ENCODE results near the gene CFAP47. TPM values are rescaled to one million over a fixed set of nuclear protein-coding genes. Genes with fewer than 3 reads are reported as not detected.

CFAP47 gene
- total and polyA plus RNA-seq, 2 of the 8 experiments (the other 6 are each of a cell fraction or from before 2014, with no cell fraction given) = 0.04 TPM; not detected in 1

GRCh38 chrX:36401774-36402173 lies 482.2 kb downstream of the CFAP47 start:
- no peak for TF ChIP-seq EGR1 (IDR thresholded peaks at IDR 0.05; ENCODE audit: borderline replicate concordance, low read depth, low read length)
- no peak for TF ChIP-seq RAD21 (IDR thresholded peaks at IDR 0.05 in 1 of 2, conservative IDR thresholded peaks at IDR 0.05 in 1 of 2; ENCODE audit: low read depth in 2 of 2, low read length in 2 of 2)
- TF ChIP-seq KDM5A (IDR thresholded peaks at IDR 0.05; ENCODE audit: low read length) = no peak
- no peak for TF ChIP-seq ASH2L (IDR thresholded peaks at IDR 0.05; ENCODE audit: low read length)
- no peak for TF ChIP-seq FOSL1 (IDR thresholded peaks at IDR 0.05; ENCODE audit: insufficient read depth, low read depth, low read length)
- no peak for TF ChIP-seq SIX5 (IDR thresholded peaks at IDR 0.05; ENCODE audit: low read depth, low read length)
- Histone ChIP-seq H3K4ac (replicated peaks; ENCODE audit: insufficient read length, low read depth, low read length) (no peak overlapping the region), H3K9me3 (ENCODE audit: insufficient read depth in 2 of 2, low read depth in 1 of 2, low read length in 1 of 2) (no peaks in the 10 kb centered on the region), H4K5ac (ENCODE audit: insufficient read length, low read depth, low read length) (no peak overlapping the region), H3K27ac (ENCODE audit: low read depth, low read length) (no peak overlapping the region), H2AFZ (ENCODE audit: low read length) (no peak overlapping the region), H2BK120ac (replicated peaks; ENCODE audit: low read depth, low read length) (no peak overlapping the region), H2BK5ac (ENCODE audit: low read depth, low read length) (no peak overlapping the region), H4K91ac (replicated peaks; ENCODE audit: insufficient read length, low read length) (no peak overlapping the region), H2BK15ac (ENCODE audit: low read length) (no peak overlapping the region), H2BK20ac (ENCODE audit: low read length) (no peak overlapping the region), H3K79me2 (ENCODE audit: control insufficient read depth in 1 of 2, insufficient read depth in 2 of 2, low read length in 2 of 2) (no peaks in the 10 kb centered on the region), H4K20me1 (replicated peaks in 1 of 2; ENCODE audit: control insufficient read depth in 1 of 2, insufficient read depth in 2 of 2, low read length in 2 of 2) (no peaks in the 10 kb centered on the region), H3K56ac (replicated peaks; ENCODE audit: insufficient read length, low read depth, low read length) (no peak overlapping the region), H3K79me1 (ENCODE audit: low read depth, low read length) (no peaks in the 10 kb centered on the region), H3K14ac (ENCODE audit: insufficient read length) (no peak overlapping the region), H3K4me3 (ENCODE audit: extremely low read depth in 1 of 4, insufficient read depth in 2 of 4, low read depth in 3 of 4, low read length in 4 of 4) (no peak overlapping the region), H3K36me3 (ENCODE audit: control insufficient read depth in 2 of 4, insufficient read depth in 4 of 4, low read length in 3 of 4) (no peaks in the 10 kb centered on the region), H3K23me2 (ENCODE audit: low read depth, low read length) (no peaks in the 10 kb centered on the region), H3K23ac (ENCODE audit: insufficient read length) (no peak overlapping the region), H3K4me1 (replicated peaks in 1 of 4; ENCODE audit: control insufficient read depth in 3 of 4, insufficient read depth in 4 of 4, low read length in 3 of 4) (no peaks in the 10 kb centered on the region), H2BK12ac (ENCODE audit: low read depth, low read length) (no peak overlapping the region), H4K8ac (ENCODE audit: extremely low read depth, insufficient read depth, low read length) (no peak overlapping the region), H3K4me2 (ENCODE audit: insufficient read depth in 1 of 2, low read depth in 2 of 2, low read length in 2 of 2) (no peak overlapping the region), H3K27me3 (replicated peaks in 1 of 4; ENCODE audit: control insufficient read depth in 3 of 4, extremely low read depth in 1 of 4, insufficient read depth in 3 of 4, low read length in 3 of 4) (no peaks in the 10 kb centered on the region), H3K9ac (replicated peaks in 1 of 4; ENCODE audit: extremely low read depth in 1 of 4, low read depth in 3 of 4, low read length in 3 of 4) (no peak overlapping the region), H3K18ac (ENCODE audit: extremely low read depth, low read length) (no peak overlapping the region), H2AK5ac (ENCODE audit: low read depth, low read length) (no peak overlapping the region)
- WGBS, 2 experiments (ENCODE audit: extremely low coverage in 1 of 2, insufficient coverage in 1 of 2, insufficient read length in 1 of 2, insufficient replicate concordance in 2 of 2, low coverage in 1 of 2, low lambda C conversion rate in 2 of 2, missing lambda C conversion rate in 1 of 2) = 100% methylated on average over 3 of the region's 3 CpGs; no CpG with 5 or more reads in 1 of the 2 experiments
- ChIA-PET CTCF (ENCODE audit: partially characterized antibody) (no interaction called here), POLR2A (ENCODE audit: partially characterized antibody) (no interaction called here)
- no peak for DNase-seq (ENCODE audit: low read depth in 1 of 2, low spot score in 2 of 2)
- no peak for FAIRE-seq

Data from H1 (cell line).